GM12875 (cell line): ENCODE results near the gene AK5.

Experiments
- H3K4me3 ChIP-seq: one replicate; pipeline ENCODE4 v1.5.1; 2011; ENCODE audit warnings: low read depth, low read length, control low read depth
- CTCF ChIP-seq: IDR thresholded peaks from 2 replicates; pipeline ENCODE4 v1.5.1; 2011; ENCODE audit warnings: low read depth, mild to moderate bottlenecking, control low read depth, inconsistent platforms, low read length, moderate library complexity, borderline replicate concordance; ENCODE audit not compliant: insufficient read depth

Gene AK5

GRCh38 chr1:77550135-77550534 lies 268.3 kb downstream of the AK5 start:
- no peak for TF ChIP-seq CTCF
- no peak overlapping the region for H3K4me3 ChIP-seq

GRCh38 chr1:77552626-77553025 lies 270.8 kb downstream of the AK5 start:
- H3K4me3 ChIP-seq: no peak overlapping the region
- no peak for TF ChIP-seq CTCF

GRCh38 chr1:77553568-77554291 lies 271.9 kb downstream of the AK5 start:
- H3K4me3 ChIP-seq: no peak overlapping the region
- no peak for TF ChIP-seq CTCF

- no peak overlapping the region for H3K4me3 ChIP-seq
- no peak for TF ChIP-seq CTCF
Observed at GRCh38 chr1:77556045-77556444, 274.2 kb downstream of the AK5 start.

GRCh38 chr1:77557053-77557452 lies 275.2 kb downstream of the AK5 start:
- TF ChIP-seq CTCF: no peak
- no peak overlapping the region for H3K4me3 ChIP-seq

- TF ChIP-seq CTCF: no peak
Observed at GRCh38 chr1:77558591-77559164, 276.9 kb downstream of the AK5 start.

GRCh38 chr1:77560741-77561140 lies 278.9 kb downstream of the AK5 start:
- H3K4me3 ChIP-seq: no peak overlapping the region
- TF ChIP-seq CTCF: no peak

More at GRCh38 chr1:77558591-77559164, 276.9 kb downstream of the AK5 start:
- H3K4me3 ChIP-seq: no peak overlapping the region
